HG03039 (cell line): ENCODE measurements around the gene GNA15.
"Not testable (repeated sequence)": the region's sequence is repeated elsewhere in the genome, so short reads cannot be mapped to it uniquely, and the experiment has no call there.

Experiments used
- ATAC-seq: cut with Tn5 transposase; IDR thresholded peaks from one replicate; pipeline ENCODE4 v1.9.1; 2021; ENCODE audit warnings: mild to moderate bottlenecking, moderate library complexity; ENCODE audit not compliant: unreplicated experiment

The GNA15 gene

GRCh38 chr19:3188627-3189596 is 53.1 kb downstream of the GNA15 start:
- no peak for ATAC-seq

- ATAC-seq = no peak
Measured at GRCh38 chr19:3189702-3190469, 54.1 kb downstream of the GNA15 start.

DNA sequence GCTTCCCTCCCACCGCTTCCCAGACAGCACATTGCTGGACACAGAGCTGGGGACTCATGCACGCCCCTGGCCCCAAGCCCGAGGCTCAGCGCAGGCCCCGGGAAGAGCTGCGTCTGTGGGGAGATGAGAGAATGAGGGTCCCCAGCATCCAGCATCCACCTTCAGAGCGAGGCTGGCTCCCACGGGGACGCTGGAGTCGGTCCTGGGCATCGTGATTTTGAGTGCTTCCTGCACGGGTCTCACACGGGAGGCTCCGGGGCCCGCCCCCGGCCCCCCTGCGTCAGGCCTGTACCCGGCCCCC is 54.6 kb downstream of the GNA15 start:
- ATAC-seq = no peak

DNA sequence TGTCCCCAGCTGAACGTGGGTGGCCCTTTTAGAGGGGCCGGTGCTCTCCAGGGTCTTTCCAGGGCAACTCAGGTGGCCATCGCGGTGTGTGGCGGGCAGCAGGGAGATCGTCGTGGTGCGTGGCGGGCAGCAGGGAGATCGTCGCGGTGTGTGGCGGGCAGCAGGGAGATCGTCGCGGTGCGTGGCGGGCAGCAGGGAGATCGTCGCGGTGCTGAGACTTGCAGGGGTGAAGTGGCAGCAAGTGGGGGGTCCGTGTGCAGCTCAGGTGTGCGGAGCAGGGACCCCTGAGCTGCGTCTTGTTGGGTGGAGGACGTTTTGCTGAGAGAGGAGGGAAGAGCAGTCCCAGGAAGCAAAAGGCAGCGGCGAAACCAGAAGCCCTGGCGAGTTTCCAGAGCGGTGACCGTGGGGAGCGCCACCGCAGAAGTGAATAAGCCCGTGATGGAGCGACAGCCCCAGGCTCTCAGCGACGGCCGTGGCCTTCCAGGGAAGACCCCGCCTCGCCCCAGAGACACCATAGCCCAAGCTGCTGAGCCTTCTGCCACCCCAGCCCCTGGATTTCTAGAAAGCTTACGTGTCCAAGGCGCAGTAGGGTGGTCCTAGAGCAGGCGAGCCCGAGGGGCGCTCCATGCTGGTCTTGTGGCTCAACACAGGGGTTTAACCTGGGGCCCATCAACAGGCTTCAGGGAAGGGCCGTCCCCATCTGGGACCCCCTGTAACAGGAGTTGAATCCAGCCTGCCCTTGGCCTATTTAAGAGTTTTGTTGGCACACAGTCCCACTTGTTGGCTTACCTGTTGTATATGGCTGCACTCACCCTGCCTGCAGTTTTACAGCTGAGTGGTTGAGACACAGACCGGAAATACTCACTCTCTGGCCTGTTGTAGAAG is 55.3 kb downstream of the GNA15 start:
- ATAC-seq = no peak

- ATAC-seq = not testable (repeated sequence)
Measured at GRCh38 chr19:3191806-3192104, 55.9 kb downstream of the GNA15 start.

- no peak for ATAC-seq
Measured at GRCh38 chr19:3192228-3192635, 56.4 kb downstream of the GNA15 start.

DNA sequence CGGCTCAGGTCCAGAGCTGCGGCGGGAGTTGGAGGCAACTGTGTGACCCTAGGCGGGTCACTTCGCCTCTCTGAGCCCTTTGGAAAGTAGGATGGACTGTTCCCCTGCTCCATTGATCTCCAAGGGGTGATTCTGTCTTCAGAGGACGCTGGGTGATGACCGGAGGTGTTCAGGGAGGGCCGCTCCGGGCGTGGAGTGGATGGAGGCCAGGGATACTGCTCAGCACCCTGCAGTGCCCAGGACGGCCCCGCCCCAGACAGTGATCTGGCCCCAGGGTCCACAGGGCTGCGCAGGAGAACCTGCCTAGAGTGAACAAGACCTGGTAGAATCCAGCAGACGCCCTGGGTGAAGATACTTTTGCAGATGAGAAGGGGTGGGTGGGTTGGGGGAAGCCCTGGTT is 56.9 kb downstream of the GNA15 start:
- no peak for ATAC-seq

DNA sequence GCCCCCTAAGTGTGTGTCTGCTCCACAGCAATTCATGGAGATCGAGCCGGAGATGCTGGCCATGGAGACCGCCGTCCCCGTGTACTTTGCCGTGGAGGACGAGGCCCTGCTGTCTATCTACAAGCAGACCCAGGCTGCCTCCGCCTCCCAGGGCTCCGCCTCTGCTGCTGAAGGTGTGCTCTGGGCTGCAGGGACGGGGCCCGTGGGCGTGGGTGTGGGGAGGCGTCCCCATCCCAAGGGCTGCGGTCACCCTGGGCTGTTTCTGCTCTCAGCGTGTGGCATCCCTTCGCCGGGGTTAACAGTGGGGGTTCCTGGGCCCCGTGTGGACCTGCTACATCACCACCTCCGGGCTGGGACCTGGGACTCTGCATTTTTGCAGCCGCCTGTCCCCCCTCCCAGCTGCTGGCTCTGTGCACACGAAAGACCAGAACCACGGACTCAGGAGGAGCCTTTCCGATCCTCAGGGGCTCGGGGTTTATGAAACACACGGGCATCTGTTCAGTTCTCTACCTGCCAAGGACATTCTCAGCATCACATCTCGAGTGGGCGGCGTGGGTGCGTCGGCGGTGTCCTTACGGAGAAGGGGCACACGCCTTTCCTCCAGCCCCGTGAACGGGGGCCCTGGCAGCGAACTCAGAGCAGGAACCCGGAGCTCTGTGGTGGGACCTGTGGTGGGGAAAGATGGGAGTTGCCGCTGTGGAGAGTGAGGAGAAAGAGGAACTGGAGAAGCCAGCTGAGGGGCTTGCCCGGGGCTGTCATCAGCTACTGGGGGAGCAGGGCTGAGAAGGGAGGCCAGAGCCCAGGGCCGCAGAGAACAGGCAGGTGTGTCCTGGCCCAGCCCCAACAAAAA is 57.6 kb downstream of the GNA15 start:
- ATAC-seq = no peak

GRCh38 chr19:3194106-3195087 is 58.6 kb downstream of the GNA15 start:
- no peak for ATAC-seq

GRCh38 chr19:3196064-3196932 is 60.5 kb downstream of the GNA15 start:
- ATAC-seq = no peak

DNA sequence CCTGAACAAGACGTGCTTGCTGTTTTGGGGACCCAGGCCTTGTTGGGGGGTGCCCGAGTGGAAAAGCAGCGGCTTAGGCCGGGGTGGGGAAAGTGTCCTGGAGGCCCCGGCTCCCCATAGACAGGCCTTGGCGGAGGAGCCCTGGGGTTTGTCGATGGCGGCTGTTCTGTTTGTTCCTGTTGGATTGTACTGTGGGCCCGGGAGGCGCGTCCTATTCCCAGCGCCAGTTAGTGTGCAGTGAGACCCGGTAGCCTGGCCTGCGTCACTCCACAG is 61.0 kb downstream of the GNA15 start:
- no peak for ATAC-seq

GRCh38 chr19:3198901-3199700 is 63.3 kb downstream of the GNA15 start:
- no peak for ATAC-seq

GRCh38 chr19:3201072-3201700 is 65.4 kb downstream of the GNA15 start:
- ATAC-seq = no peak

GRCh38 chr19:3201911-3202310 is 66.1 kb downstream of the GNA15 start:
- no peak for ATAC-seq

GRCh38 chr19:3202346-3202745 is 66.5 kb downstream of the GNA15 start:
- ATAC-seq = no peak

- ATAC-seq = not testable (repeated sequence)
Measured at GRCh38 chr19:3202895-3203294, 67.1 kb downstream of the GNA15 start.
